NCI-H345 (cell line): ENCODE results near the gene LTBP3.
A peak's percentile ranks its signal among the peaks of the same experiment; 100 is the strongest.

Experiments
- DNase-seq: peaks from one replicate; lab custom pipeline; 2025; lab: John Stamatoyannopoulos, UW

The LTBP3 gene

GRCh38 chr11:65585396-65586246 lies 27.5 kb upstream of the LTBP3 start:
- DNase-seq = peak; percentile 41

- DNase-seq = peak; percentile 34
These were observed 26.6 kb upstream of the LTBP3 start for GRCh38 chr11:65584723-65585171.

GRCh38 chr11:65584106-65584505 lies 25.9 kb upstream of the LTBP3 start:
- no peak for DNase-seq

DNA sequence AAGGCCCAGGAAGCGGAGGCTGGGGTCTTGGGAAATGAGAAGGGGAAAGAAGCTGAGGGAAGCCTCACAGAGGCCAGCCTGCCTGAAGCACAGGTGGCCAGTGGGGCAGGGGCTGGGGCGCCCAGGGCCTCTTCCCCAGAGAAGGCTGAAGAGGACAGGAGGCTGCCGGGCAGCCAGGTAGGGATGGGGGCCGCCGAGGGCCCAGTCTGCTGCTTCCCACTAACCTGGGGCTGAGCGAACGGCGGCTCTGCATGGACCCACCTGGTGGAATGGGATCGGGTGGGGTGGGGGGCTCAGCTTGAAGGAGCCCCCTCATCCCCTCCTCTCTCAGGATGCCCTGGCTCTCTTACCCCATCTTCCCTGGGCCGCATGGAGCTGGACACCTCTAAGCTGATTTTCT lies 25.4 kb upstream of the LTBP3 start:
- no peak for DNase-seq

DNA sequence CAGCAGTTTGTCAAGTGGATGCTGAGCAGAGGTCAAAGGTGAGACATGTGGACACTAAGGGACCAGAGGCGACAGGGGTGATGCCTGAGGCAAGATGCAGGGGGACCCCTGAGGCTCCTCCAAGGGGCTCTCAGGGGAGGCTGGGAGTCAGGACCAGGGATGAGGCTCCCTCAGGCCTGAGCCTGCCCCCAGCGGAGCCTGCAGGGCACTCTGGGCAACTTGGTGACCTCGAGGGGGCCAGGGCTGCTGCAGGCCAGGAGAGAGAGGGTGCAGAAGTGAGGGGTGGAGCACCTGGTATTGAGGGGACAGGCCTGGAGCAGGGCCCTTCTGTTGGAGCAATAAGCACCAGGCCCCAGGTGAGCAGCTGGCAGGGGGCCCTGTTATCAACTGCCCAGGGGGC lies 23.8 kb upstream of the LTBP3 start:
- no peak for DNase-seq

DNA sequence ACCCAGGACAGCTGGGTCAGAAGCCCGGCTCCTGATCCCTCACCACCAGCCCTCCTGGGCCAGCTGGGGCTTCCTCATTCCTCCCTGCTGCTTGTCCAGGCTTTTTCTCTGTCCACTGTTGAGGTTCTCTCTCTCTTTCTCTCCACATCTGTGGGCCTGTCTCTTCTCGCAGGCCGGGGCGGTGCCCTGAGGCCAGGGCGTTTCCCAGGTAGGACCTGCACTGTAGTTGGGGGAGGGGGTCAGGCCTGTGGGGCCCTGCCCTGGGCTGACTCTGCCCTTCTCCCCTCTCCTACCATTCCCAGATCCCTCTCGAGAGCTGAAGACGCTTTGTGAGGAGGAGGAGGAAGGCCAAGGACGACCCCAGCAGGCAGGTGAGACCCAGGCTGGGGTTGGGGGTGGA lies 22.6 kb upstream of the LTBP3 start:
- no peak for DNase-seq

- no peak for DNase-seq
These were observed 22.0 kb upstream of the LTBP3 start for GRCh38 chr11:65580031-65580692.

DNA sequence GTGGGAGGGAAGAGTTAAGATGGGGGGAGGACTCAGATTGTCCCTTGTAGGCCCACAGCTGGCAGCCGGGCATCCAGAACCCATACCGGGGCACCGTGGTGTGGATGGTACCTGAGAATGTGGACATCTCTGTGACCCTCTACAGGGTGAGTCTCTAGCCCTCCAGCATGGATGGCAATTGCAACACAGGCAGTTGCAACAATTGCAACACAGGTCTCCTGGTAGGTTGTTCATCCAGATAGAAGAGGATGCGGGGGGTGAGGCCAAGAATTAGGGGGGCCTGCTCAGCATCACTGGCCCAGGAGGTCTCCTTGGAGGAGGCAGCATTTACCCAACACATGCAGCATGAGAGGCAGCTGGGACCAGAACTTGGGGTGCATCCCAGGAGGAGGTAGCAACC lies 21.1 kb upstream of the LTBP3 start:
- DNase-seq = no peak

DNA sequence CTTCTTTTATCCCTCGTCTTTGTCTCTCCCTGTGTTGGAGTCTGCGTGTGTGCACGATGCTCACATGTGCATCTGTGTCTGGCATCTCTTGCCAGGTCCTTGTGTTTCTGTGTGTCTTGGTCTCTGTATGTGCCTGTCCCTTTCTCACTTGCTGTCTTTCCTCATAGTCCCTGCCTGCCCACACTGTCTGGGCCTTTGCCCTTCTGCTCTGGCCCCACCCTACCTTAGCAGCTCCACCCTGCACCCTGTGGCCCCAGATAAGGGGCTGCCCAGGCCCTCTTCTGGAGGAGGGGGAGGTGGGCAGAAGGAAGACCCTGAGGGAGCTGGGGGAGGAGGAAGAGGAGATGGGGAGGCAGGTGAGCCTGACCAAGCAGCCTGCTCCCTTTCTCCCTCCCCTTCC lies 20.5 kb upstream of the LTBP3 start:
- DNase-seq = no peak

DNA sequence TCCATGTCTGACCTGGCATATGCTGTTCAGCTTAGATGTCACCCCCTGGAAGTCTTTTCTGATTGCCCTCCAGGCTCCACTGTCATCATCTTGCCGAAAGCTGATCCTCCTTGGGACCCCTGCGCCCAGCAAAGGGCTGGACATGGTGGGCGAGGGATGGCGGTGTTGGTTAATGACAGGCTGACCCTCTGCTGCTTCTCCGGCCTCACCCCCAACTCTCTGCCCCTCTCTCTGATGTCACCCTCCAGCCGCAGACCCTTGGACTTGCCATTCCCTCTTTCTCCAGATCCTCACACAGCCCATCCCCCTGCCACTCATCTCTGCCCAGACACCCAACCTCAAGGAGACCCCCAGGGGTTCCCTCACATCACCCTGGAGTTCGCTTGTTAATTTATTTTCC lies 20.0 kb upstream of the LTBP3 start:
- DNase-seq = no peak

- DNase-seq = no peak
These were observed 19.6 kb upstream of the LTBP3 start for GRCh38 chr11:65577756-65578109.

DNA sequence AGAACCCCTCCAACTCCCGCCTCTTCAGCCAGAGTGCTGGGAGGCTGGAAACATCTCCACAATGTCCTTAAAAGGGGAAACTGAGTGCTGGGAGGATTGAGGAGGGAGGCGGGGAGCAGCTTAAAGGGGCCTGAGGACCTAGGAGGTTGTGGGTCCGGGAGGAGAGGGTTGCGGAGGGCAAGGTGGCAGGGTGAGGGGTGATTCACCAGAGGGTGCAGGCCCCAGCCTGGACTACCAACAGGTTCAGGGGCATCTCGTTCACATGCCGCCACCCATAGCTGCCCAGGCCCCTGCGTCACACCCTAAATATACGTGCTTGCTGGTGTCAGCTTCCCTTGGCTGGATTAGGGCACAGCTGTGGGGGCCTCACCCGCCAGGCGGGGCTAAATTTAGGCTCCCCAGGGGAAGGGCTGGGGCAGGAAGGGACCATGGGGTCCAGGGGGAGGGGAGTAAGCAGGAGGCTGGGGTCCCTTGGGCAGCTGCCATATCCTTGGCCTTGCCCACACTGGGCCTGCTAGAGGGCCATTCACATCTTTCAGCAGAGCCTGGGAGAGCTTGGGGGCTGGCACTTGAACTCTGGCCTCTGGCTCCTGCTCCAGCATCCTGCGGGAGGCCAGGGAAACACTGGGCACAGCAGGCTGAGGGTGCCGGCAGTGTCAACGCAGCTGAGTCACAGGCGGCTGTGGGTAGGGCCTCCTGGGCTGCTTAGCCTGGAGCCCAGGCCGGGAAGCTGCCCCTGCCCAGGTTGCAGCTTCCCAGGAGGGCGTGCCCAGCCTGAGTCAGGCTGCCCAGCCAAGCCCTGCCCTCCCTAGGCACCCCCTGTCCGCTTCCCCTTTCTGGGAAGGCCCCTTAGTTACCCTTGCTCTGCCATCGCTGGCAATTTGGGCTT lies 19.0 kb upstream of the LTBP3 start:
- no peak for DNase-seq

- no peak for DNase-seq
These were observed 18.2 kb upstream of the LTBP3 start for GRCh38 chr11:65576232-65576866.

GRCh38 chr11:65575568-65576231 lies 17.5 kb upstream of the LTBP3 start, which contains the start of gene EHBP1L1:
EHBP1L1 (plus strand) TSS chr11:65576053; CDS start chr11:65576303, 250 bp downstream.
- DNase-seq = peak; percentile 35

GRCh38 chr11:65574811-65575567 lies 16.8 kb upstream of the LTBP3 start:
- DNase-seq = peak; percentile 19

GRCh38 chr11:65574109-65574810 lies 16.1 kb upstream of the LTBP3 start:
- DNase-seq = peak; percentile 72

GRCh38 chr11:65573391-65574079 lies 15.4 kb upstream of the LTBP3 start:
- no peak for DNase-seq

GRCh38 chr11:65572356-65573051 lies 14.3 kb upstream of the LTBP3 start, which contains the start of gene FAM89B:
FAM89B (plus strand) TSS chr11:65572538; CDS start chr11:65572670, 132 bp downstream.
- DNase-seq = peak; percentile 58

- DNase-seq = peak; percentile 42
These were observed 13.8 kb upstream of the LTBP3 start for GRCh38 chr11:65571940-65572339.
